Muscle layer of duodenum (tissue), 2 donors: ENCODE data around the gene ANAPC10.
"Not testable (repeated sequence)": the region's sequence is repeated elsewhere in the genome, so short reads cannot be mapped to it uniquely, and the experiment has no call there.

Experiments
- H3K27ac ChIP-seq: one replicate; pipeline ENCODE4 v1.7.0; 2013; ENCODE audit warnings: mild to moderate bottlenecking, low read length
- H3K27me3 ChIP-seq: one replicate; pipeline ENCODE4 v1.7.0; 2013; ENCODE audit warnings: low read depth, mild to moderate bottlenecking, control low read depth, low read length
- H3K36me3 ChIP-seq, 2 donors: one replicate each; pipeline ENCODE4 v1.7.0; 2013; ENCODE audit warnings: low read length in 2 of 2, control low read depth in 1 of 2, mild to moderate bottlenecking in 1 of 2; ENCODE audit not compliant: insufficient read depth in 2 of 2, control insufficient read depth in 1 of 2
- H3K4me1 ChIP-seq, 2 donors: one replicate each; pipeline ENCODE4 v1.7.0; 2013; ENCODE audit warnings: low read length in 2 of 2, mild to moderate bottlenecking in 2 of 2, control low read depth in 1 of 2, moderate library complexity in 1 of 2; ENCODE audit not compliant: insufficient read depth in 2 of 2, control insufficient read depth in 1 of 2
- H3K4me3 ChIP-seq, 2 donors: one replicate each; pipeline ENCODE4 v1.7.0; 2013; ENCODE audit warnings: low read length in 2 of 2, low read depth in 1 of 2, mild to moderate bottlenecking in 1 of 2
- H3K9me3 ChIP-seq, 2 donors: one replicate each; pipeline ENCODE4 v1.7.0; 2013; ENCODE audit warnings: low read length in 2 of 2, control low read depth in 1 of 2, mild to moderate bottlenecking in 1 of 2; ENCODE audit not compliant: control insufficient read depth in 1 of 2
- donor health status: healthy.

Gene ANAPC10

DNA sequence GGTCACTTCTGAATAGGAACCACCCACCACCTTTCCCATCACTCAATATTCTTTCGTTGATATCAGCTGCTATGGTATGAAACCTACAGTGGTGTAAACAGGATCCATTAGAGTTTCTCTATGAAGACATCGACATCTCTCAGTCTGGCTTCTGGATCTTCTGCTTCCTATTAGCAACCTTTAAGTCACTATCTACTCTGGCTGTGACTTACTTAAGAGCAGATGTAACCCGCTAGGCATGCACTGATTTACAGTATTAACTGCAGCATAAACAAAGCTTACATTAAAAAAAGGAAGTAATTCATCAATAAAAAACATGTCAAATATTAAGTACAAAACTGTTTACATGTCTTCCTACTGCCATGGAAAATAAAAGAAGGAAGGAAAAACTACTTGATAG is 96.4 kb downstream of the ANAPC10 start:
- Histone ChIP-seq H3K27me3 (no peaks in the 10 kb centered on the region), H3K27ac (no peak overlapping the region), H3K4me1 (no peaks in the 10 kb centered on the region), H3K36me3 (no peaks in the 10 kb centered on the region), H3K4me3 (no peak overlapping the region), H3K9me3 (no peaks in the 10 kb centered on the region)

- H3K36me3 ChIP-seq, H3K27ac ChIP-seq, H3K4me1 ChIP-seq, H3K27me3 ChIP-seq, H3K9me3 ChIP-seq, H3K4me3 ChIP-seq: not testable (repeated sequence)
Observed at GRCh38 chr4:145000656-145001055, 97.3 kb downstream of the ANAPC10 start.

GRCh38 chr4:144989306-144989705 is 108.7 kb downstream of the ANAPC10 start:
- Histone ChIP-seq H3K9me3 (no peaks in the 10 kb centered on the region), H3K27me3 (no peaks in the 10 kb centered on the region), H3K36me3 (peaks cover 0 to 5% of the 10 kb centered on the region in 2 donors), H3K4me1 (no peaks in the 10 kb centered on the region), H3K4me3 (no peak overlapping the region), H3K27ac (no peak overlapping the region)

- Histone ChIP-seq H3K9me3 (no peaks in the 10 kb centered on the region), H3K4me3 (no peak overlapping the region), H3K36me3 (no peaks in the 10 kb centered on the region), H3K4me1 (no peaks in the 10 kb centered on the region), H3K27me3 (no peaks in the 10 kb centered on the region), H3K27ac (no peak overlapping the region)
Observed at GRCh38 chr4:144985531-144985930, 112.5 kb downstream of the ANAPC10 start.

DNA sequence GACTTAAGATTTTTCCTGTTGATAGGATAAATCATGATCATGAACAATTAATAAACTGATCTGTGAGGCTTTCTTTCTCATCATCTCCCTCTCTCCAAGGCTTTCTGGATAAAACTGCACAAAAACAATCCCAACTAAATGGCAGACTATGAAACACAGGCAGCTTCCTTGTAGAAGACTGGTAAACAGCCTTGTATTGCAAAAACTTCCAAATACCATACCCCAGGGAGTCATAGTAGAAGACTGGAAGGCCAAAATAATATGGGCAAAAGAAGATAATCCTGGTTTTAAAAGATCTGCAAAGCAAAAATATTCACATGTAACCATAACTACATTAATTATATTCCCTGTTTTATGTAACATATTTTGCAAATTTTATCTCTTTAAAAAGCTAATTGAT is 113.0 kb downstream of the ANAPC10 start:
- no peak overlapping the region for H3K4me3 ChIP-seq
- no peak overlapping the region for H3K27ac ChIP-seq
- H3K9me3 ChIP-seq, result no peaks in the 10 kb centered on the region
- no peaks in the 10 kb centered on the region for H3K36me3 ChIP-seq
- H3K4me1 ChIP-seq, result no peaks in the 10 kb centered on the region
- no peaks in the 10 kb centered on the region for H3K27me3 ChIP-seq

DNA sequence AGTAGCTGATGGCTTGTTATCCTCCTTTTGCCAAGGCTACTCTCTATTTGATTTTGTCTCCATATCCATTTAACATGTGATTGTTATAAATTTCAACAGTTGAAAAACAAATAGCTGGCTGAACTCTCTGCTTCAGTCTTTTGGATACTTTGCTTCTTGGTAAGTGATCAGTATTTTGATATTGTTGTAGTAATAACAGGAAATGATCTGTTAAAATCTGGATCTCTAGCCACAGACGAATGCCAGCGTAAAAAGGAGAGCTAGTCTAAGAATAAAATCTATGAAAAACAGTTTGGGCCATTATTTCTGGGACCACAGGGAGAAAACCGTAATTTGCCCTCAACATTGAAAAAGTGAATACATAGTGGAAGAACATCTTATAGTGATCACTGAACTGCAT is 113.8 kb downstream of the ANAPC10 start:
- H3K4me3 ChIP-seq, result no peak overlapping the region
- no peaks in the 10 kb centered on the region for H3K36me3 ChIP-seq
- no peak overlapping the region for H3K27ac ChIP-seq
- H3K27me3 ChIP-seq, result no peaks in the 10 kb centered on the region
- no peaks in the 10 kb centered on the region for H3K9me3 ChIP-seq
- H3K4me1 ChIP-seq, result no peaks in the 10 kb centered on the region

- no peak overlapping the region for H3K4me3 ChIP-seq
- no peaks in the 10 kb centered on the region for H3K36me3 ChIP-seq
- H3K27me3 ChIP-seq, result no peaks in the 10 kb centered on the region
- no peaks in the 10 kb centered on the region for H3K9me3 ChIP-seq
- no peaks in the 10 kb centered on the region for H3K4me1 ChIP-seq
- H3K27ac ChIP-seq, result no peak overlapping the region
Observed at GRCh38 chr4:144975718-144976117, 122.3 kb downstream of the ANAPC10 start.

GRCh38 chr4:144970597-144970996 is 127.4 kb downstream of the ANAPC10 start:
- Histone ChIP-seq H3K4me3 (no peak overlapping the region), H3K9me3 (no peaks in the 10 kb centered on the region), H3K4me1 (no peaks in the 10 kb centered on the region), H3K27me3 (no peaks in the 10 kb centered on the region), H3K36me3 (no peaks in the 10 kb centered on the region), H3K27ac (no peak overlapping the region)

DNA sequence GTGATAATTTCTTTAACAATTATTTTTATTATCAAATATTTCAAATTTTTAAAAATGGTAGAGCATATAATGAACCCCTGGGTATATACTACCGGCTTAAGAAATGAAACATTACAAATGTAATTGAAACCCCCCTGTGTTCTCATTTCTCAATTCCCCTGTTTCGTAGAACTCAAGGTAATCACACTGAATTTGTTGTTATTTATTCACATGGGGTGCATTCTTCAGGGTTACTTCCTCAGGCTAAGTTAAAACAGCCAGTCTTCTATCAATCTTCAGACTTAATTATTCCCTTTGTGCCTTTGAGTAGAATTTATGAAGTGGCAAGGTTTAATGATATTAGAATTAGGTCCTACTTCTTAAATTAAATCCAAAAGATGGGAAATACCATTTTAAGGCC is 128.2 kb downstream of the ANAPC10 start:
- Histone ChIP-seq H3K4me3 (no peak overlapping the region), H3K27me3 (no peaks in the 10 kb centered on the region), H3K4me1 (no peaks in the 10 kb centered on the region), H3K9me3 (no peaks in the 10 kb centered on the region), H3K36me3 (no peaks in the 10 kb centered on the region), H3K27ac (no peak overlapping the region)

DNA sequence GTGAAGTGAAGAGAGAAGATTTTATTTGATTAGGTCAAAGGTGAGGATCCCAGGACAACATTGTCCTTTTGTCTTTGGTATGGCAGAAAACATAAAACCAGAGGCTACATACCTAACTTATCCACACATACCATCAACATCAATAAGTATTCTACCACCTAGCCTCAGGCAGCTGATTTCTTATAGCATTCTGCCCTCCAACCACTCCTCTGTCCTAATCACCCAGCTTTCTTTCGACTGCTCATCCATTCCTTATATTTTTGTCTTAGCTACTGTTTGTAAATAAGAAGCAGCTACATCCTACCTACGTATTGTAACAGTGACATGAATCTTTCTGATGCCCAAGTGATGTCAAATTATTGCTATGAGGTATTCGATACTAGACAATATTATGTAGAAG is 129.4 kb downstream of the ANAPC10 start:
- Histone ChIP-seq H3K9me3 (no peaks in the 10 kb centered on the region), H3K36me3 (no peaks in the 10 kb centered on the region), H3K4me3 (no peak overlapping the region), H3K27ac (no peak overlapping the region), H3K27me3 (no peaks in the 10 kb centered on the region), H3K4me1 (no peaks in the 10 kb centered on the region)

- Histone ChIP-seq H3K4me1 (no peaks in the 10 kb centered on the region), H3K9me3 (no peaks in the 10 kb centered on the region), H3K27ac (no peak overlapping the region), H3K36me3 (no peaks in the 10 kb centered on the region), H3K27me3 (no peaks in the 10 kb centered on the region), H3K4me3 (no peak overlapping the region)
Observed at GRCh38 chr4:144967161-144967560, 130.8 kb downstream of the ANAPC10 start.

DNA sequence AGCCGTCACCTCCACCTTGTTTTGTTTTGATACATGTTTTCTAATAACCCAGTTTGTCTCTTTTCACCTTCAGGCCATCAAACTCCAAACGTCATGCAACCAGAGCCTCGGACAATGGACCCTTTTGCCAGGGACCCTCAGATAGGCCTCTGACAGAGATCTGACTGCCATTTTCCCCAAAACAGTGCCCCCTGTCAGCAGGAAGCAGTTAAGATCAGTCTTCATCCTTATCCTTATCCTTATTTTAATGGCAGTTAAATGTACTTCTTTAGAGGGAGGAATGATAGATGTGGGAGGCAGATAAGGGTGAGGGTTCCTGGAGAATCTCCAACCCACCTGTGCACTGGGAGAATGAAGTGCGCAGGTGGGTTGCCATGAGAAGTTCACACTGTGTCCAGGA is 135.7 kb downstream of the ANAPC10 start:
- Histone ChIP-seq H3K27me3 (no peaks in the 10 kb centered on the region), H3K4me3 (no peak overlapping the region), H3K27ac (no peak overlapping the region), H3K36me3 (no peaks in the 10 kb centered on the region), H3K4me1 (no peaks in the 10 kb centered on the region), H3K9me3 (peaks cover 0 to 2% of the 10 kb centered on the region in 2 donors)
